NT2/D1 (cell line): ENCODE measurements around the gene TUBGCP6.

Experiments used
- DNase-seq: peaks from one replicate; pipeline ENCODE4 v3.0.0-alpha.2; 2011; ENCODE audit warnings: low read depth, low spot score
- H3K27me3 ChIP-seq: 2 replicates; pipeline ENCODE4 v1.6.0; 2011; ENCODE audit warnings: mild to moderate bottlenecking; ENCODE audit not compliant: insufficient read length, insufficient read depth
- H3K36me3 ChIP-seq: 2 replicates; pipeline ENCODE4 v1.6.1; 2011; ENCODE audit warnings: mild to moderate bottlenecking, low read length, mixed read lengths; ENCODE audit not compliant: insufficient read depth, insufficient read length
- H3K4me1 ChIP-seq: 2 replicates; pipeline ENCODE4 v1.5.1; 2011; ENCODE audit not compliant: insufficient read depth, insufficient read length
- H3K4me3 ChIP-seq: 2 replicates; pipeline ENCODE4 v1.5.1; 2011; ENCODE audit warnings: low read depth; ENCODE audit not compliant: insufficient read length
- H3K9ac ChIP-seq: 2 replicates; pipeline ENCODE4 v1.6.0; 2011; ENCODE audit warnings: low read depth; ENCODE audit not compliant: insufficient read length
- H3K9me3 ChIP-seq: 2 replicates; pipeline ENCODE4 v1.5.1; 2011; ENCODE audit warnings: mild to moderate bottlenecking, low read length; ENCODE audit not compliant: insufficient read depth
- SUZ12 ChIP-seq: IDR thresholded peaks from 2 replicates; pipeline ENCODE4 v1.6.1; 2011; ENCODE audit not compliant: insufficient read length, insufficient read depth; ENCODE audit errors: extremely low read depth
- YY1 ChIP-seq: IDR thresholded peaks from 2 replicates; pipeline ENCODE4 v1.6.1; 2011; ENCODE audit not compliant: insufficient read length, insufficient read depth
- ZNF274 ChIP-seq: IDR thresholded peaks from 2 replicates; pipeline ENCODE4 v1.6.1; 2011; ENCODE audit warnings: mild to moderate bottlenecking, low read depth, low read length

TUBGCP6 gene

DNA sequence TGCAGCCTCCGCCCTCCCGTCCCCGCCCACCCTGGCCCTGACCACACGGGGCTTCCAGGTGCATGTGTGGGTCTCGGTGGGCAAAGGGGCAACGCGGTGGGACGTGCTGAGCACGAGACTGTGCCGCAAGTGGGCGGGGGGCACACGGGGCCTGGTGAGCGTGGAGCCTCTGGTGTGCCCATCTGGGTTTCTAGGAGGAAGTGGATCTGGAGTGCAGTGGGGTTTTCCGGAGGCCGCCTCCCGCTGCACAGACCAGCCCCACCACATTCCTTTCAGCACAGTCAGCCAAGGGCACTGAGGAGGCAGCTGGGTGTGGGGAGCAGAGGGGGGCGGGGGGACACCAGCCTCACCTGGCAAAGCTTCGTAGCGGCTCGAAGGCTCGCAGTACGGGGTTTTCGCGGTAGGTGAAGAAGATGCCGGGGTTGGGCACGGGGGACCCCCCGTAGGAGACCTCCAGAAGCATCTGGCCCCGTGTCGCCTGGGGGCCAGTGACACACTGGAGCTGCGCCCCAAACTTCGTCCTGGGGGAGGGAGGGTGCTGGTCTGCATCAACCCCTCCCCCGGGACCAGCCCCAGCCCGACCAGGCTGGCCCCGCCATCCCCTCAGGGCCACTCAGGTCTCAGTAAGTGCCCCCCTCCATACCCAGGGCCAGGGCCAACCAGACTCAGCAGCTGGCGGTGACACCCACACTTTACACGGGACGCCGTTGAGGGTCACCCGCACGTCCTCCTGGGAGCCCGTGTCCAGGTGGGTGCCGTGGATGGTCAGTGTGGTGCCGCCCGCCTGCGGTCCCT lies 37.7 kb upstream of the TUBGCP6 start:
- H3K36me3 ChIP-seq = peaks cover 76% of the 10 kb centered on the region

GRCh38 chr22:50281957-50282356 lies 37.1 kb upstream of the TUBGCP6 start:
- Histone ChIP-seq H3K36me3 (peaks cover 79% of the 10 kb centered on the region), H3K4me3 (no peak overlapping the region), H3K9ac (no peak overlapping the region), H3K4me1 (no peaks in the 10 kb centered on the region), H3K27me3 (no peaks in the 10 kb centered on the region), H3K9me3 (no peaks in the 10 kb centered on the region)
- no peak for TF ChIP-seq YY1
- no peak for TF ChIP-seq ZNF274
- no peak for TF ChIP-seq SUZ12
- no peak for DNase-seq

More for the DNA sequence above, 37.7 kb upstream of the TUBGCP6 start:
- no peak for TF ChIP-seq YY1
- TF ChIP-seq ZNF274 = no peak
- TF ChIP-seq SUZ12 = no peak
- no peaks in the 10 kb centered on the region for H3K9me3 ChIP-seq
- H3K4me3 ChIP-seq = no peak overlapping the region
- no peaks in the 10 kb centered on the region for H3K27me3 ChIP-seq
- no peak overlapping the region for H3K9ac ChIP-seq
- no peaks in the 10 kb centered on the region for H3K4me1 ChIP-seq
- DNase-seq = no peak

- TF ChIP-seq SUZ12 (no peak), YY1 (no peak), ZNF274 (no peak)
- H3K36me3 ChIP-seq = peaks cover 78% of the 10 kb centered on the region
Measured at GRCh38 chr22:50281384-50281760, 36.5 kb upstream of the TUBGCP6 start.

DNA sequence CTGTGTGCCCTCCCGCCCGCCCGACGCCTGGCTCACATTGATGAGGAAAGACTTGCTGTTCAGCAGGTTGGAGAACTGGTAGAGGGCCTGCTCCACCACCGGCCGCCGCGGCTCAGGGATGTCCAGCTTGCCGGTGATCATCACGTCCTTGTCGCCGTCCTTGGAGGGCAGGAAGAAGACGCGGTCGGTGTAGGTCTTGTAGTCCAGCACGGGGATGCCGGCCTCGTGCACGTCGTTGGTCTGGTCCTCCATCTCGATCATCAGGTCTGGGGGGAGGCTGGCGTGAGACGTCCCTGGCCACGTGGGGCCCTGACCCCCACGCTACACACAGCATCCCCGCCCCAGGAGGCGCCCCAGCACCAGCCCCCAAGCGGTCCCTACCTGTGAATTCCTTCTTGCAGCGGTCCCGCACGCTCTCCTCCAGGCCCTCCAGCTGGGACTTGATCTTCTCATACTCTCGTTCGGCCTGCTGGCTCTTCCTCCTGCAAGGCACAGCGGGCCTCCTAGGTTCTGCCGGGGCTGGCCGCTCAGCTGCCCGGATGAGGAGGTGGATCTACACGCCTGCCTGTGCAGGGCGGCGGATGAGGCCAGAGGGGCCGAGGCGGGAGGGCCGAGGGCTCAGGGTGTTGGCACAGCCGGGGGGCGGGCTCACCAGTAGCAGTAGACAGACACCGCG lies 36.0 kb upstream of the TUBGCP6 start:
- Histone ChIP-seq H3K27me3 (no peaks in the 10 kb centered on the region), H3K9ac (no peak overlapping the region), H3K4me3 (no peak overlapping the region), H3K9me3 (peaks cover 10% of the 10 kb centered on the region; the same call in 1 of the 2 replicates), H3K4me1 (no peaks in the 10 kb centered on the region), H3K36me3 (peaks cover 78% of the 10 kb centered on the region)
- DNase-seq = no peak
- TF ChIP-seq SUZ12 (no peak), YY1 (no peak), ZNF274 (no peak)

More at GRCh38 chr22:50281384-50281760, 36.5 kb upstream of the TUBGCP6 start:
- Histone ChIP-seq H3K9ac (no peak overlapping the region), H3K9me3 (peaks cover 5% of the 10 kb centered on the region; the same call in 1 of the 2 replicates), H3K4me3 (no peak overlapping the region), H3K27me3 (no peaks in the 10 kb centered on the region), H3K4me1 (no peaks in the 10 kb centered on the region)
- DNase-seq = no peak

DNA sequence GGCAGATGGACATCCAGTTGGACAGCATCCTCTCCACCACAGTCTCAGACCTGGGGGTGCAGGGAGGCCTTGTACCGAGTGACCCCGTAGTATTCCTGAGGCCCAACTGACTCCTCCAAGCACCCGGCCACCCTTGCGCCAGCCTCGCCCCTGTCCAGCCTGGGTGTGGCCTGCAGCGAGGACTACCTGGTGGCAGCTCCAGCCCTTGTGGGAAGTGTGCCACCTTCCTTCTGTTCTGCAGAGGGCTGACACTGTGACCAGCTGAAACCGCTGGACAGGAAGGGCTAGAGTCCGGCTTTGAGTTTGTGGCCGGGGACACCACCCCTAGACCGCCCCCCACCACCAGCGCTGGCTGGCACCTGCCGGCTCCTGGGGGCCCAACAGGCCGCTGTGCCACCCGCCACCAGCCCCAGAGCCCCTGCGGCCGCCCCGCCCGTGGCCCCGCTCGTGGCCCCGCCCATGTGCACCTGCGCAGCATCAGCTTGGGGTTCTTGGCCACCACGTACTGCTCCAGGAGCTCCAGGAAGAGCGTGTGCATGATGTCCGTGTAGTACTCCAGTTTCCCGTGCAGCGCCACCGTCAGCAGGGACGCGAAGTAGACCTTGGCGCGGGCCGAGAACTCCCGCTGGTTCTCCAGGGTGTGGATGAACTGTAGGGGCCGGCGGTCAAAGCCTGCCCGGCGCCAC lies 35.3 kb upstream of the TUBGCP6 start:
- Histone ChIP-seq H3K4me3 (no peak overlapping the region), H3K9me3 (peaks cover 11% of the 10 kb centered on the region; the same call in 1 of the 2 replicates), H3K4me1 (no peaks in the 10 kb centered on the region), H3K9ac (no peak overlapping the region), H3K36me3 (peaks cover 82% of the 10 kb centered on the region), H3K27me3 (no peaks in the 10 kb centered on the region)
- TF ChIP-seq SUZ12 (no peak), ZNF274 (no peak), YY1 (no peak)
- no peak for DNase-seq

- Histone ChIP-seq H3K36me3 (peaks cover 81% of the 10 kb centered on the region), H3K4me1 (no peaks in the 10 kb centered on the region), H3K9me3 (peaks cover 11% of the 10 kb centered on the region; the same call in 1 of the 2 replicates), H3K27me3 (no peaks in the 10 kb centered on the region), H3K4me3 (no peak overlapping the region), H3K9ac (no peak overlapping the region)
- TF ChIP-seq YY1 = no peak
- no peak for TF ChIP-seq SUZ12
- DNase-seq = no peak
Measured at GRCh38 chr22:50278956-50279619, 34.3 kb upstream of the TUBGCP6 start.

DNA sequence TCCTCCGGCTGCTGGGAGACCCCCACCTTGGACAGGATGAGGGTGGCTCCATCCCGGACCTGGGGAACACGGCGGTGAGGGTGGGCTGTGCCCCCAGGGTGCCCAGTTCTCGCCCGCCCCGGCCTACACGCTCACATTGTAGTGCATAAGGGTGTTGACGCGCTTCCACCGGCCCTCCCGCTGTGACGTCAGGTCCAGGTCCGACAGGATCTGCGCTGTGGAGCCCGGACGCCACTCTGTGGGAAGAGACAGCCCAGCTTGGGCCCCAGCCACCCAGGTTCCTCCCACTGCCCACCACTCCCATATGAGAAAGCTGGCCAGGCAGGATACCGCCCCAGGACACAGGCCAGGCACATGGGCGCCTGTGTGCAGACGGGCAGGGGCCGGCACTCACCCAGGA lies 33.6 kb upstream of the TUBGCP6 start:
- Histone ChIP-seq H3K9ac (no peak overlapping the region), H3K9me3 (peaks cover 11% of the 10 kb centered on the region; the same call in 1 of the 2 replicates), H3K27me3 (no peaks in the 10 kb centered on the region), H3K4me3 (no peak overlapping the region), H3K4me1 (no peaks in the 10 kb centered on the region), H3K36me3 (peaks cover 81% of the 10 kb centered on the region)
- DNase-seq = no peak
- no peak for TF ChIP-seq YY1
- no peak for TF ChIP-seq SUZ12
- no peak for TF ChIP-seq ZNF274
